Measurements from ENCODE around the gene RILPL1.

GRCh38 chr12:123475246-123475703 is 58.2 kb downstream of the RILPL1 start:
- TF ChIP-seq EZH2 (IDR thresholded peaks at IDR 0.05; ENCODE audit: insufficient read depth, poor library complexity, severe bottlenecking) (no peak), EZH2phosphoT487 (IDR thresholded peaks at IDR 0.05; ENCODE audit: insufficient read depth, low read depth) (no peak)

Data from GM23248 (cell line).